GM12878 (cell line): ENCODE data around the gene CLDN6. TPM values are rescaled to one million over a fixed set of nuclear protein-coding genes. Genes with fewer than 3 reads are reported as not detected.

Experiments
- CEBPZ ChIP-seq: fragments of 150-350 bp; IDR thresholded peaks from 2 replicates; pipeline ENCODE4 v1.6.1; 2016; ENCODE audit warnings: low read depth, low read length
- CTCF ChIP-seq, 3 experiments: IDR thresholded peaks in 2 of 3; conservative IDR thresholded peaks in 1 of 3; 2 replicates each; pipeline ENCODE4 v1.5.1; 2011; ENCODE audit warnings: low read depth in 3 of 3, low read length in 3 of 3, mild to moderate bottlenecking in 3 of 3, control low read depth in 2 of 3, moderate library complexity in 2 of 3, inconsistent platforms in 1 of 3, mixed read lengths in 1 of 3; ENCODE audit not compliant: control insufficient read depth in 2 of 3, insufficient read depth in 1 of 3; ENCODE audit errors: extremely low read depth in 1 of 3
- DPF2 ChIP-seq: fragments of 450-650 bp; IDR thresholded peaks from 2 replicates; pipeline ENCODE4 v1.6.1; 2017; ENCODE audit warnings: mild to moderate bottlenecking
- ELK1 ChIP-seq: IDR thresholded peaks from 2 replicates; pipeline ENCODE4 v1.6.1; 2012; ENCODE audit warnings: low read depth, low read length, improper control_type of control experiment
- FOXM1 ChIP-seq: IDR thresholded peaks from 2 replicates; pipeline ENCODE4 v1.6.1; 2012; ENCODE audit warnings: low read depth, mild to moderate bottlenecking, inconsistent platforms, low read length, moderate library complexity
- KDM1A ChIP-seq: fragments of 200-600 bp; sonication (generic); IDR thresholded peaks from 2 replicates; pipeline ENCODE4 v1.6.1; 2016; ENCODE audit warnings: borderline replicate concordance
- KLF5 ChIP-seq: fragments of 450-650 bp; IDR thresholded peaks from 2 replicates; pipeline ENCODE4 v1.6.1; 2014; ENCODE audit warnings: mild to moderate bottlenecking; ENCODE audit not compliant: partially characterized antibody
- MTA2 ChIP-seq: fragments of 450-650 bp; IDR thresholded peaks from 2 replicates; pipeline ENCODE4 v1.6.1; 2016; ENCODE audit warnings: low read depth, mild to moderate bottlenecking, moderate library complexity
- PBX3 ChIP-seq: IDR thresholded peaks from 2 replicates; pipeline ENCODE4 v1.6.1; 2011; ENCODE audit warnings: mild to moderate bottlenecking, low read depth, low read length, moderate library complexity; ENCODE audit not compliant: insufficient replicate concordance
- SIN3A ChIP-seq: IDR thresholded peaks from 2 replicates; pipeline ENCODE4 v1.6.1; 2012; ENCODE audit warnings: low read depth, low read length, improper control_type of control experiment
- SMAD5 ChIP-seq: IDR thresholded peaks from 2 replicates; pipeline ENCODE4 v1.6.1; 2016; ENCODE audit warnings: antibody characterized with exemption, low read depth
- SUPT20H ChIP-seq: IDR thresholded peaks from 2 replicates; pipeline ENCODE4 v1.6.1; 2011; ENCODE audit warnings: low read depth, mild to moderate bottlenecking, low read length, moderate library complexity, borderline replicate concordance; ENCODE audit not compliant: control insufficient read depth
- TAF1 ChIP-seq: IDR thresholded peaks from 2 replicates; pipeline ENCODE4 v1.6.1; 2011; ENCODE audit warnings: mild to moderate bottlenecking, low read depth, low read length, borderline replicate concordance
- TARDBP ChIP-seq: IDR thresholded peaks from 2 replicates; pipeline ENCODE4 v1.6.1; 2016; ENCODE audit warnings: borderline replicate concordance
- YY1 ChIP-seq: IDR thresholded peaks from 2 replicates; pipeline ENCODE4 v1.6.1; 2011; ENCODE audit warnings: low read depth, mild to moderate bottlenecking, low read length
- ZBTB40 ChIP-seq: fragments of 450-650 bp; IDR thresholded peaks from 2 replicates; pipeline ENCODE4 v1.6.1; 2016; ENCODE audit warnings: mild to moderate bottlenecking, moderate library complexity, borderline replicate concordance
- ZNF207 ChIP-seq: fragments of 450-650 bp; IDR thresholded peaks from 2 replicates; pipeline ENCODE4 v1.6.1; 2014; ENCODE audit warnings: antibody characterized with exemption, mild to moderate bottlenecking, borderline replicate concordance
- polyA plus RNA-seq, 11 experiments: library from polyadenylated mRNA; depleted of rRNA in 4 of 11; unstranded in 6 of 11; stranded (reverse) in 5 of 11; fragments of >200 nt; fragmentation: Nextera tagmentation in 4 of 11; fragmentation: Illumina TruSeq in 1 of 11; extraction: Ambion mirVana in 4 of 11; extraction: Trizol in 1 of 11; gene quantifications; 1 replicate in 1 of 11; 2 replicates in 10 of 11; pipeline versions ENCODE4 v1.2.1 to v1.2.3, GENCODE V29; 2011 to 2016; ENCODE audit warnings: inconsistent platforms in 2 of 11, missing spikeins in 2 of 11, low read depth in 1 of 11
- total RNA-seq, 4 experiments: library from RNA; depleted of rRNA in 3 of 4; stranded (reverse); fragments of >200 nt in 3 of 4; fragmentation: Illumina TruSeq in 1 of 4; extraction: Trizol in 1 of 4; gene quantifications; 2 replicates each; pipeline versions ENCODE4 v1.2.1 to v1.2.3, GENCODE V29; 2013 to 2021

Gene CLDN6
- total and polyA plus RNA-seq, 10 of the 15 experiments (the other 5 are each of a cell fraction or from before 2014, with no cell fraction given), result 0.15 to 0.26 (median 0.23) TPM; not detected in 7

- TF ChIP-seq ZBTB40 (peak; percentile 81; the same call in 1 of the 2 replicates), ELK1 (0 out of 2 replicates have a peak, but pooled peaks have one; percentile 27), SUPT20H (no peak), DPF2 (0 out of 2 replicates have a peak, but pooled peaks have one; percentile 36), ZNF207 (peak; percentile 93), KLF5 (peak; percentile 34), KDM1A (no peak), SIN3A (peak; percentile 83), YY1 (peak; percentile 83), CTCF (IDR thresholded peaks at IDR 0.05 in 2 of 3, conservative IDR thresholded peaks at IDR 0.05 in 1 of 3; ENCODE audit: control insufficient read depth in 2 of 3, extremely low read depth in 1 of 3, insufficient read depth in 1 of 3, low read depth in 3 of 3, low read length in 3 of 3) (no peak), MTA2 (no peak), SMAD5 (peak; percentile 26; the same call in 1 of the 2 replicates), TAF1 (peak; percentile 57; the same call in 1 of the 2 replicates), CEBPZ (no peak), PBX3 (no peak), FOXM1 (no peak), TARDBP (peak; percentile 94)
These were observed 5.9 kb upstream of the CLDN6 start, which contains the start of the genes HCFC1R1 and THOC6 (continued) for GRCh38 chr16:3023669-3024478.
